Right lung (tissue), 5 donors: Measurements from ENCODE around the gene BRINP3. TPM values are rescaled to one million over a fixed set of nuclear protein-coding genes. Genes with fewer than 3 reads are reported as not detected.

ENCODE experiments used
- DNase-seq, 2 donors: peaks; one replicate each; pipeline ENCODE4 v3.0.0-alpha.2; 2013
- polyA plus RNA-seq, 5 donors: library from polyadenylated mRNA; unstranded; fragments of 120-200 nt; gene quantifications; one replicate each; pipeline versions ENCODE4 v1.2.1 to v1.2.3, GENCODE V29; 2013; ENCODE audit warnings: inconsistent platforms in 1 of 5, low replicate concordance in 1 of 5; ENCODE audit not compliant: insufficient read length in 5 of 5, insufficient read depth in 1 of 5

The BRINP3 gene
- polyA plus RNA-seq, 5 donors, result 6.7 to 13.5 (median 11.1) TPM

DNA sequence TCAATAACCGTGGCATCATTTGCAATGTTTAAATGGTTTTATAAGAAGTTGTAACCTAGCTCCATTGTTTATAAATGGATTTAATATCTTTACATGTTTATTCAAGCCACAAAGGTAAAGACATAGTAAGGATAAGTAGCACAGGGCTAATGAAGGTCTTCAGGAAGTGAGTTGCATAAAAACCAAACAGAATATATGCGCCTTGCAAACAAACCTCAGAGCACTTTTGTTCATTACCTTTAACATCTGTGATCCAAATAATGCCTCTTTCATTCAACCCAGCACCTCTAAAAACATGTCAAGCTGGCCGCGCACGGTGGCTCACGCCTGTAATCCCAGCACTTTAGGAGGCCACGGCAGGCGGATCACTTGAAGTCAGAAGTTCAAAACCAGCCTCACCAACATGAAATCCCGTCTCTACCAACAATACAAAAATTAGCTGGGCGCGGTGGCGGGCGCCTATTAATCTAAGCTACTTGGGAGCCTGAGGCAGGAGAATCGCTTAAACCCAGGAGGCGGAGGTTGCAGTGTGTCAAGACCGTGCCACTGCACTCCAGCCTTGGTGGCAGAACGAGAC is 25.3 kb downstream of the BRINP3 start:
- DNase-seq, result no peak

DNA sequence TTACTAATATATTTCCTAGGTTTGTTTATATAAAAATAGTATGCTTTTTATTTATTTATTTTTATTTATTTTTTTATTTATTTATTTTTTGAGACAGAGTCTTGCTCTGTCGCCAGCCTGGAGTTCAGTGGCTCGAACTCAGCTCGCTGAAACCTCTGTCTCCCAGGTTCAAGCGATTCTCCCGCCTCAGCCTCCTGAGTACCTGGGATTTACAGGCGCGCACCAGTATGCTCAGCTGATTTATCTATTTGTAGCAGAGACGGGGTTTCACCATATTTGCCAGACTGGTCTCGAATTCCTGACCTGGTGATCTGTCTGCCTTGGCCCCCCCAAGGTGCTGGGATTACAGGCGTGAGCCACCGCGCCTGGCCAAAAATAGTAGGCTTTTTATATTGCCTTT is 33.2 kb downstream of the BRINP3 start:
- DNase-seq, result no peak

DNA sequence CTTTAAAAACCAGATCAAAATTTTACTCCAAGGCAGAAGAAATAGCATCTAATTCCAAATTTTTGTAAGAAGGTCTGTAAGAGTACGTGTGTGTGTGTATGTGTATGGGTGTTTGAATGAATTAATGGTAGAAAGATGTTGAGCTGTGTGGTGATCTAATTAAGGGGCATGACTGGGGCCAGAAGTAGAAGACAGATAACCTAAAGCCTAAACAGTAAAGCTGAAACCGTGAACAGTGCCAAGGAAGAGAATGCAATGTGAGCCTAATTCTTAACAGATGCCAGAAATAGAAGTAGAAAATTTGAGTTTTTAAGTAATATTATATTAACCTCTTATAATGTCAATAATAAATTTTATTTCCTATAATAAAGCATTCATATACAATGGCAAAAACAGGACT is 38.2 kb downstream of the BRINP3 start:
- no peak for DNase-seq

DNA sequence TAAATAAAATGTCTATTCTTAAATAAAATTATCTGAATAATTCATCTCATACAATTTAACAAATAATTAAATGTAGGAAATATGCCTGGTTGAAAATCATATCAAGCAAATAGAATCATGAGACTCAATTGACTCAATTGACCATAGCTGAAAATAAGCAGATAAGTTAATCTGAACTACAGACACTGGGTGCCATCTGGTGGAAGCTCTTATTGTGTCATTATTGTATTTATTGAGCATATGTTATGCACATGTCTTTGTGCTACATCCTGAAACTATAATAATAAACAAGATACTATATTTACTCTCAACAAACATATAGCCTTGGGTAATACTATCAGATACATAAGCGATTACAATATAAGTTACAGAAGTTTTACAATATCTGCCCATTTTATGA is 41.0 kb downstream of the BRINP3 start:
- no peak for DNase-seq

DNA sequence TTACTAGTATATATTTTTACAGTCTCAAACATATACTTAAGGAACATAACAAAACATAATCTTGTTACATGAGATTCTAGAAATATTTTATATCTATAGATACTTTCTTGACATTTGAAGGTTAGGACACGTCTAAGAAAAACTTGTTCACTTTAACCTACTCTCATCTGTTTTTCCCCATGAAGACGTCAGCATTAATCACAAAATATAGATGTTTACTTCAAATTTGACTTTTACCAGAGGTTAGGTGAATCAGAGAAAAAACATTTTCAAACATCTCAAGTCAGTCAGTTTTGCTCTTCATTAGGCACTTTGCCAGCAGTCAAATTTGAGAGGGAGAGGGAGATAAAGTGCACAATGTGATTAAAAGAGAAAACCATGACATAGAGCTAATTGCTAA is 47.7 kb downstream of the BRINP3 start:
- DNase-seq, result no peak

DNA sequence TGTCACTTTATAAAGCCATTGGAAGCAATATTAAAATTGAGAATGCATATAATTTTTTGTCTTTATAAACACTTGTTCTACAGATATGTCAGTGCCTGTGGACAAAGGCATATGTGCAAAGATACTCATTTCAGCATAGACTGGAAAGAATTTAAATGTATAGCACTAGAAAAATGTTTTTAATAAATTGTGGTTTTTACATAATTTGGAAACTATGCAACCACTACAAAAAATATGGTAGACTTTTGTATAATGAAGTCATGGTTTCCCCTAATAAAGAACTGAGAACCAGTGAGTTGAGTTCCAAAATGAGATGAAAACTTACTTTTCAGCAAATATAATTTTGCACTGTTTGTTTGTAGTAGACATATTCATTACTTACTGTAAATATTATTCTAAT is 48.5 kb downstream of the BRINP3 start:
- no peak for DNase-seq

GRCh38 chr1:190416239-190416638 is 61.4 kb downstream of the BRINP3 start:
- DNase-seq, result no peak

DNA sequence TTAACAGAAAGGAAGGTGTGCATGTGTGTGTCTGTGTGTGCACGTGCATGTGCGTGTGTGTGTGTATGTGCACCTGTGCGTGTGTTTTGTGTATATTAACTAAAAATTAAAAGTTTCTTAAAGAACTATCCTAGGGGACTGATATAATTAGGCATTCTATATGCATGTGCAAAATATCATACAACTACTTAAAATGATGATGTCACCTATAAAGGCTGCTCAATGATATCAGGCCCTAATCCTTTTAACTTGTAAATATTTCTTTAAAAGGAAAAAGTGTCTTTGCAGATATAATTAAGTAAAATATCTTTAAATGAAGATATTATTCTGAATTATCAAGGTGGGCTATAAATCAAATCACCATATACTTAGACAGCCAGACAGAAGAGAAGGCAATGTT is 64.5 kb downstream of the BRINP3 start:
- no peak for DNase-seq

DNA sequence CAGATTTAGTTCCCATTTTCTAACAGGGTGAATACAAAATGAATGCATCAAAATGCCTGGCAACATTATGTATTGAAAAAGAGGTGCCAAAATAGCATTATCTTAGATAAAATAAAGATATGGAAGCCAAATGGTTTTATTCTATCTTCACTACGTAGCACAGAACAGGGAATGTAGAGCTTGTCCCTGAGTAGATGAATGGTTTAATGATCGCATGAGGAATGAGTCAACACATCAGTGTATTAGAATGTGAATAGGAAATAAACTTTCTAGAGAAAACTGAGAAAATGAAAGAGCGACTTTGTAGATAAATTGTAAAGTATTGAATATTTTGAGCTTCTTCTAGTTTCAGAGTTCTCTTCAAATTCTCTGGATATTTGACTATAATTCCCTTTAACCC is 74.3 kb downstream of the BRINP3 start:
- no peak for DNase-seq

DNA sequence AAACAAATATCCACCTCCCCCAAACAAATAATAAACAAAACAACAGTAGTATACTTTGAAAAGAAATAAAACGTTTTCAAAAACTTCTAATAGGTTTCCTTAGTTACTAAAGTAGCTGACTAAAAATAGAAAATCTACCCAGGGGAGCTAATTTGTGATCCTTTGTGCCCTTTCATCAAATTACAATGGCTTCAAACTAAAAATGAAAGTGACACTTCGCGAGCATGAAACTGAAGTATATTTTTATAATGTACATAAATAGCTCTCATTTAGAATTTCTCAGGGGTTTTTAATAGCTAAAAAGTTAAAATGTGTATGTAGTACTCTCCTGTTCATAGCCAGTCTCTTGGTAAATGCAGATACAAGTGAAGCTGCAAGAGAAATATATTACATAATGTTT is 78.4 kb downstream of the BRINP3 start:
- no peak for DNase-seq

GRCh38 chr1:190391582-190391981 is 86.1 kb downstream of the BRINP3 start:
- DNase-seq, result no peak

DNA sequence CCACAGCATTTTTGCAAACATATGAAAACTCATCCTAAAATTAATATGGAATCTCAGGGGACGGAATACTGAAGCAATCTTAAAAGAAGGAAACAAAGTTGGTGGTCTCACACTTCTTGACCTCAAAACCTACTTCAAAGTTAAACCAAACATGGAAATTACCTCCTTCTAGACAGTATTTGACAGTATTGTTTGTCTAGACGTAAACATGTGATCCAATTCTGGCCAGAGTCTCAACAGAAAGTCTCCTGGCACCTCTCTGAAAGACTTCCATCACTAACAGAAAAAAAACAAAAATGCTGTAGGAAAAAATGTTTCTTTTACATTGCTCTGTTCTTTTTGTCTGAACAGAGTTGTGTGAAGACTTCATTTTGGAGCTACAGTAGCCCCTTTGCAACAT is 99.7 kb downstream of the BRINP3 start:
- no peak for DNase-seq

DNA sequence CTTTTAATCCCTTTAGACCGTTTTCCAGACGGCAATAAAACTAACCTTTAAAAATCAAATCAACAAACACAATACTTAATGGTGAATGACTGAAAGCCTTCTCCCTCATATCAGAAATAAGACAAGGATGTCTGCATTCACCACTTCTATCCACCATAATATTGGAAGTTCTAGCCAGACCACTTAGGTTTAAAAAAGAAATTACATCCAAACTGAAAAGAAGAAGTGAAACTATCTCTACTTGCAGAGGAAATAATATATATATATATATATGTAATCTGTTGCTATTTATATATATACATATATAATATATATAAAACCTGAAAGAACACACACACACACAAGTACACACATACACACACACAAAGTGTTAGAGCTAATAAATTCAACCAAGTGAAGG is 100.4 kb downstream of the BRINP3 start:
- DNase-seq, result no peak

DNA sequence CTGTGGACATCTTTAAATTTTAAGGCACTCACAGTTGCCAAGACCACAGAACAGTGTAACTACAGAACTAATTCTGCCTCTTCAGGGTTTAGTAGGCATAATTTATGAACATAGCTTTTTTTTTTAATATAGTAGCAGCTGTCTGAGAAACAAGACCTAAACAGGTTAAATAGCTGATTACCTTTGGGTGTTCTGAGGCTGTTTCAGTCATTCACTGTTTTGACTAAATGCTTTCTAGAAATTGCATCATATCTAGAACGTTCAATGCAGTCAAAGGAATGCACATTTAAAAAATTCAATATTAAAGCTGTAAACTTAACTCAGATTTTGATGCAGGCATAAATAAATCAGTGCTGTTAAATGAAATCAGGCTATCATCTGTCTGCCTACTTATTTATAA is 101.6 kb downstream of the BRINP3 start:
- DNase-seq, result no peak

DNA sequence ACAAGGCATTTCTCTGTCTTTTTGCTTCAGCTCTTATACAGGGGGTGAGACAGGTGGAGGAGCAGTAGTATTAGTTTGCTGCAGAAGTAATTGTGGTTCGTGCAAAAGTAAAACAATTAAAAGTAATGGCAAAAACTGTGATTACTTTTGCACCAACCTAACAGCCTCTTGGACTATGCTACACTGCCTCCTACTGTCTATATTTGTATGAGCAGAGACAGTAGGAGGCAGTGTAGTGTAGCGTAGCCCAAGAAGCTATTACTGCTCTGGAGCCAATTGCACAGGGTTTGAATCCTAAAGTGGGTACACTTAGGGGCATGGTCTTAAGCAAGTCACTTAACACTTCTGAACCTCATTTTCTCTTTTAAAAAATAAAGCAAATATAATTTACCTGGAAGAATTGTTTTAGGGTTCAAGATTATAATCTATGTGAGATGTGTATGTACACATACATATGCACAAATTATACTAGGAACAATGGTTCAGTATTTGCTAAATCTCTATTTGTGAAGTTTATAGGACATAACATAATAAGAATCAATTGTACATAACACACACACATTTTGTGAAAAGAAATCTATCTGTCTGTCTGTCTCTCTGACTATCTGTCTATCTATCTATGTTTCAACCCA is 103.8 kb downstream of the BRINP3 start:
- DNase-seq, result no peak

- no peak for DNase-seq
Observed at GRCh38 chr1:190367200-190367599, 110.5 kb downstream of the BRINP3 start.

- DNase-seq, result no peak
Observed at GRCh38 chr1:190365283-190365682, 112.4 kb downstream of the BRINP3 start.

GRCh38 chr1:190353538-190354101 is 124.0 kb downstream of the BRINP3 start:
- no peak for DNase-seq

GRCh38 chr1:190344454-190344853 is 133.2 kb downstream of the BRINP3 start:
- no peak for DNase-seq

DNA sequence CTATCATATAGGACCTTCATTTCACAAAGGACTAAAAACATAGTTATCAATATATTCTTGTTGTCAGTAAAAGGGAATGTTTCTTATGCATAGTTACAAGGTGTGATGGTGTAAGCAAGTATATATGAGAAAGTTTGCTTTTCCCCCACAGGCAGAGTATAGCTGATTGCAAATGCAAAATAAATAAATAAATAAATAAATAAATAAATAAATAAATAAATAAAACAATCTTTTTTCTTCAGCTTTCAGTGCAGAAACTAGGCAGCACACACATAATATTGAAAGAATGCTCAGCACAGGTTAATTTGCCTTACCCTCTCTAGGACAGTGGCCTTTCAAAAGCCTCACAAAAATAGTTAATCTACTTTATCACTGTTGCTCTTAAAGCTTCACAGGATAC is 138.8 kb downstream of the BRINP3 start:
- DNase-seq, result no peak

DNA sequence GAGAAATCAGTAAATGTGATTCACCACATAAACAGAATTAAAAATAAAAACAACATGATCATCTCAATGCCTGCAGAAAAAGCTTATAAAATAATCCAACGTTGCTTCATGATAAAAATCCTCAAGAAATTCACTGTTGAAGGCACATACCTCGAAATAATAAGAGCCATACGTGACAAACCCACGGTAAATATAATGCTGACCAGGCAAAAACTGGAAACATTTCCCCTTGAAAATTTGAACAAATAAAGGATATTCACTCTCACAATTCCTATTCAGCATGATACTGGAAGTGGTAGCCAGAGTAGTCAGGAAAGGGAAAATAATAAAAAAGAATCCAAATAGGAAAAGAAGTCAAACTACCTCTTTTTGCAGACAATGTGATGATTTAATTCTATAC is 148.8 kb downstream of the BRINP3 start:
- no peak for DNase-seq

- no peak for DNase-seq
Observed at GRCh38 chr1:190328361-190328760, 149.3 kb downstream of the BRINP3 start.

DNA sequence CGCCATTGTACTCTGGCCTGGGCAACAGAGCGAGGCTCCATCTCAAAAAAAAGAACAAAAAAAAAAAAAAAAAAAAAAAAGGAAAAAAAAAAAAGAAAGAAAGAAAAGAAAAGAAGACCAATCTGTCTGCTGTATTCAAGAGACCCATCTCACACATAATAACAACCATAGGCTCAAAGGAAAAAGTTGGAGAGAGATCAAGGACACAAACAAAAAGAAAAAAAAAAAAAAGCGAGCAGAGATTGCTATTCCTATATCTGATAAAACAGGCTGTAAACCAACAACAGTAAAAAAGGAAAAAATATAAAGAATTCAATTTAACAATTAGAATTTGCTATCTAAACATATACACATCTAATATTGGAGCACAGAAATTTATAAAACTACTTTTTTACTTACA is 150.4 kb downstream of the BRINP3 start:
- DNase-seq, result no peak

DNA sequence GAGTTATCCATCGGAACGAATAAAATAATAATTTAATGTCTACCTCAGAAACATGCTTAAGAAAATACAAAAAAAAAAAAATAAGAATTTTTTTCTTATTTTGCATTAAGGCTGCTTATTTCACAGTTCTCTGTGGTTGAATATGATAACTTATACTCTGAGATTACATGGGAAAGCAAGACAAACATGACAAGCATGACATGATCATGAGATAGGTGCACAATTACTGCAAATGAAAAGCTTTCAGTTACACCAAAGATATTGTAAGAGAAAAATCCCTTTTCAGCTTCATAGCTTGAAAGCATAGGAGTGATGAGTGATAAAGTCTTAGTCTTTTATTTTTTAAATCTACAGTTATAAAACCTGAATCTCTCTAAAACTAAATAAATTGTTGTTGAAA is 154.1 kb downstream of the BRINP3 start:
- DNase-seq, result no peak
